Measurements from ENCODE around the gene TTC7B. TPM values are rescaled to one million over a fixed set of nuclear protein-coding genes. Genes with fewer than 3 reads are reported as not detected.

Gene TTC7B
- total RNA-seq, 4 donors from 2014 or later: 35.0 to 78.7 (median 36.8) TPM

- no peak overlapping the region for H3K4me3 ChIP-seq
- DNase-seq (no peak), ATAC-seq (no peak)
- in situ Hi-C loops (cut with MboI; ENCODE audit: low sequenced_read_pairs in 4 of 4): no loop called here
- no peaks in the 10 kb centered on the region for H3K36me3 ChIP-seq
- H3K4me1 ChIP-seq: peaks cover 0 to 6% of the 10 kb centered on the region in 2 donors
- no peak for TF ChIP-seq POLR2A (IDR thresholded peaks at IDR 0.05)
- TF ChIP-seq CTCF (IDR thresholded peaks at IDR 0.05 in 4 of 5, conservative IDR thresholded peaks at IDR 0.05 in 1 of 5): no peak
- H3K27me3 ChIP-seq: no peaks in the 10 kb centered on the region
- no peaks in the 10 kb centered on the region for H3K9me3 ChIP-seq
- no peak overlapping the region for H3K27ac ChIP-seq
- intact Hi-C loops (cut with DNase I; ENCODE audit: low total_unique reads): no loop called here
Measured at GRCh38 chr14:90562652-90563051, 253.6 kb downstream of the TTC7B start.

- ATAC-seq: no peak
- TF ChIP-seq CTCF (IDR thresholded peaks at IDR 0.05 in 4 of 5, conservative IDR thresholded peaks at IDR 0.05 in 1 of 5) (no peak), POLR2A (IDR thresholded peaks at IDR 0.05) (no peak)
- in situ Hi-C loops (cut with MboI; ENCODE audit: low sequenced_read_pairs in 4 of 4) (no loop called here), intact Hi-C loops (cut with DNase I; ENCODE audit: low total_unique reads) (no loop called here)
- H3K27me3 ChIP-seq: no peaks in the 10 kb centered on the region
- DNase-seq: no peak
- H3K4me1 ChIP-seq: peaks cover 0 to 5% of the 10 kb centered on the region in 2 donors
- no peak overlapping the region for H3K27ac ChIP-seq
- no peak overlapping the region for H3K4me3 ChIP-seq
- no peaks in the 10 kb centered on the region for H3K36me3 ChIP-seq
- H3K9me3 ChIP-seq: no peaks in the 10 kb centered on the region
Measured at GRCh38 chr14:90561920-90562319, 254.3 kb downstream of the TTC7B start.

GRCh38 chr14:90560991-90561390 is 255.2 kb downstream of the TTC7B start:
- Histone ChIP-seq H3K36me3 (no peaks in the 10 kb centered on the region), H3K27ac (no peak overlapping the region), H3K4me1 (peaks cover 0 to 5% of the 10 kb centered on the region in 2 donors), H3K27me3 (no peaks in the 10 kb centered on the region), H3K4me3 (no peak overlapping the region), H3K9me3 (no peaks in the 10 kb centered on the region)
- ATAC-seq: no peak
- intact Hi-C loops (cut with DNase I; ENCODE audit: low total_unique reads): no loop called here
- no peak for TF ChIP-seq CTCF (IDR thresholded peaks at IDR 0.05 in 4 of 5, conservative IDR thresholded peaks at IDR 0.05 in 1 of 5)
- no peak for TF ChIP-seq POLR2A (IDR thresholded peaks at IDR 0.05)
- DNase-seq: no peak
- in situ Hi-C loops (cut with MboI; ENCODE audit: low sequenced_read_pairs in 4 of 4): no loop called here

- TF ChIP-seq POLR2A (IDR thresholded peaks at IDR 0.05): no peak
- no peak for TF ChIP-seq CTCF (IDR thresholded peaks at IDR 0.05 in 4 of 5, conservative IDR thresholded peaks at IDR 0.05 in 1 of 5)
- H3K27ac ChIP-seq: no peak overlapping the region
- H3K27me3 ChIP-seq: no peaks in the 10 kb centered on the region
- no peaks in the 10 kb centered on the region for H3K36me3 ChIP-seq
- H3K9me3 ChIP-seq: no peaks in the 10 kb centered on the region
- intact Hi-C loops (cut with DNase I; ENCODE audit: low total_unique reads): no loop called here
- in situ Hi-C loops (cut with MboI; ENCODE audit: low sequenced_read_pairs in 4 of 4): no loop called here
- H3K4me1 ChIP-seq: peaks cover 0 to 5% of the 10 kb centered on the region in 2 donors
- ATAC-seq (no peak), DNase-seq (no peak)
- no peak overlapping the region for H3K4me3 ChIP-seq
Measured at GRCh38 chr14:90560558-90560957, 255.7 kb downstream of the TTC7B start.

GRCh38 chr14:90559811-90560492 is 256.3 kb downstream of the TTC7B start:
- no peak overlapping the region for H3K4me3 ChIP-seq
- H3K36me3 ChIP-seq: no peaks in the 10 kb centered on the region
- no peak for ATAC-seq
- no peak for DNase-seq
- in situ Hi-C loops (cut with MboI; ENCODE audit: low sequenced_read_pairs in 4 of 4) (no loop called here), intact Hi-C loops (cut with DNase I; ENCODE audit: low total_unique reads) (no loop called here)
- TF ChIP-seq CTCF (IDR thresholded peaks at IDR 0.05 in 4 of 5, conservative IDR thresholded peaks at IDR 0.05 in 1 of 5) (no peak), POLR2A (IDR thresholded peaks at IDR 0.05) (no peak)
- H3K27me3 ChIP-seq: no peaks in the 10 kb centered on the region
- H3K27ac ChIP-seq: no peak overlapping the region
- peaks cover 0 to 5% of the 10 kb centered on the region in 2 donors for H3K4me1 ChIP-seq
- H3K9me3 ChIP-seq: no peaks in the 10 kb centered on the region

Data from gastrocnemius medialis (tissue), 4 donors.